HG02973 (cell line): ENCODE measurements around the gene GNB1.

Source experiments
- ATAC-seq: cut with Tn5 transposase; IDR thresholded peaks from one replicate; pipeline ENCODE4 v1.9.1; 2021; ENCODE audit warnings: moderate library complexity; ENCODE audit not compliant: unreplicated experiment

Gene GNB1

GRCh38 chr1:1768249-1768992 is 122.5 kb downstream of the GNB1 start:
- no peak for ATAC-seq

GRCh38 chr1:1764876-1765470 is 125.9 kb downstream of the GNB1 start:
- no peak for ATAC-seq

GRCh38 chr1:1763657-1764621 is 126.9 kb downstream of the GNB1 start:
- ATAC-seq, result no peak

- no peak for ATAC-seq
These were observed 129.1 kb downstream of the GNB1 start for GRCh38 chr1:1761504-1762376.

- no peak for ATAC-seq
These were observed 130.2 kb downstream of the GNB1 start for GRCh38 chr1:1760715-1761114.

- ATAC-seq, result no peak
These were observed 130.6 kb downstream of the GNB1 start for GRCh38 chr1:1760345-1760650.

- ATAC-seq, result no peak
These were observed 131.2 kb downstream of the GNB1 start for GRCh38 chr1:1759456-1760344.

GRCh38 chr1:1758692-1759455 is 132.0 kb downstream of the GNB1 start:
- ATAC-seq, result no peak

GRCh38 chr1:1758059-1758621 is 132.7 kb downstream of the GNB1 start:
- no peak for ATAC-seq

GRCh38 chr1:1757422-1758058 is 133.3 kb downstream of the GNB1 start:
- no peak for ATAC-seq

GRCh38 chr1:1756661-1757421 is 134.0 kb downstream of the GNB1 start:
- ATAC-seq, result no peak

- ATAC-seq, result no peak
These were observed 135.0 kb downstream of the GNB1 start for GRCh38 chr1:1755852-1756251.

GRCh38 chr1:1755426-1755825 is 135.5 kb downstream of the GNB1 start:
- ATAC-seq, result no peak

- no peak for ATAC-seq
These were observed 136.7 kb downstream of the GNB1 start for GRCh38 chr1:1754051-1754815.

- no peak for ATAC-seq
These were observed 137.3 kb downstream of the GNB1 start for GRCh38 chr1:1753607-1754005.

GRCh38 chr1:1752636-1753606 is 138.0 kb downstream of the GNB1 start:
- no peak for ATAC-seq
